SK-N-SH treated with all-trans-retinoic acid at 6 μM for 48 hours (cell line): Measurements from ENCODE around the gene MYO9B.

Source experiments
- ATAC-seq: fragments of 200-7000 bp; cut with Tn5 transposase; 3 replicates; pipeline ENCODE4 v1.9.1; 2020; ENCODE audit warnings: mild to moderate bottlenecking, moderate library complexity
- ARNTL ChIP-seq: fragments of 450-650 bp; formaldehyde crosslinking; IDR thresholded peaks from 2 replicates; pipeline ENCODE4 v1.5.0; 2020; ENCODE audit warnings: low read depth, mild to moderate bottlenecking, moderate library complexity, borderline replicate concordance
- BACH2 ChIP-seq: fragments of 250-450 bp; sonication (Bioruptor Pico); IDR thresholded peaks from 2 replicates; pipeline ENCODE4 v1.9.0; 2021; ENCODE audit warnings: mild to moderate bottlenecking, borderline replicate concordance
- CREB5 ChIP-seq: fragments of 250-450 bp; sonication (Bioruptor Pico); IDR thresholded peaks from 2 replicates; pipeline ENCODE4 v1.5.1; 2020; ENCODE audit warnings: low read depth, mild to moderate bottlenecking, moderate library complexity
- CSRNP3 ChIP-seq: fragments of 250-450 bp; sonication (Bioruptor Pico); IDR thresholded peaks from 2 replicates; pipeline ENCODE4 v1.5.1; 2021; ENCODE audit warnings: mild to moderate bottlenecking, moderate library complexity
- ESRRG ChIP-seq: fragments of 250-450 bp; sonication (Bioruptor Pico); IDR thresholded peaks from 2 replicates; pipeline ENCODE4 v1.6.1; 2021; ENCODE audit warnings: mild to moderate bottlenecking
- GLIS3 ChIP-seq: fragments of 250-450 bp; sonication (Bioruptor Pico); IDR thresholded peaks from 2 replicates; pipeline ENCODE4 v1.5.0; 2020; ENCODE audit warnings: mild to moderate bottlenecking, moderate library complexity
- ISL1 ChIP-seq: fragments of 250-450 bp; sonication (Bioruptor Pico); IDR thresholded peaks from 2 replicates; pipeline ENCODE4 v2.1.2; 2022; ENCODE audit warnings: mild to moderate bottlenecking, moderate library complexity
- OSR1 ChIP-seq: fragments of 250-450 bp; sonication (Bioruptor Pico); IDR thresholded peaks from 2 replicates; pipeline ENCODE4 v1.8.0; 2022; ENCODE audit warnings: moderate library complexity, mild to moderate bottlenecking, inconsistent platforms
- PPARA ChIP-seq: fragments of 250-450 bp; sonication (Bioruptor Pico); IDR thresholded peaks from 2 replicates; pipeline ENCODE4 v1.5.0; 2020; ENCODE audit warnings: mild to moderate bottlenecking, borderline replicate concordance
- SNAI2 ChIP-seq: fragments of 250-450 bp; sonication (Bioruptor Pico); IDR thresholded peaks from 2 replicates; pipeline ENCODE4 v1.5.0; 2020; ENCODE audit warnings: mild to moderate bottlenecking, moderate library complexity
- TCF4 ChIP-seq: fragments of 250-450 bp; sonication (Bioruptor Pico); IDR thresholded peaks from 2 replicates; pipeline ENCODE4 v1.8.0; 2021; ENCODE audit warnings: mild to moderate bottlenecking, moderate library complexity, borderline replicate concordance
- TOX ChIP-seq: fragments of 250-450 bp; sonication (Bioruptor Pico); IDR thresholded peaks from 2 replicates; pipeline ENCODE4 v1.8.0; 2021; ENCODE audit warnings: mild to moderate bottlenecking, moderate library complexity, borderline replicate concordance
- ZC3H10 ChIP-seq: fragments of 250-450 bp; sonication (Bioruptor Pico); IDR thresholded peaks from 2 replicates; pipeline ENCODE4 v1.5.1; 2021; ENCODE audit warnings: mild to moderate bottlenecking, moderate library complexity
- ZFP30 ChIP-seq: fragments of 450-650 bp; formaldehyde crosslinking; IDR thresholded peaks from 2 replicates; pipeline ENCODE4 v1.5.0; 2022; ENCODE audit warnings: mild to moderate bottlenecking, moderate library complexity
- ZNF565 ChIP-seq: fragments of 450-650 bp; formaldehyde crosslinking; conservative IDR thresholded peaks from 2 replicates; pipeline ENCODE4 v1.5.0; 2020; ENCODE audit warnings: low read depth, mild to moderate bottlenecking, moderate library complexity
- ZNF70 ChIP-seq: fragments of 450-650 bp; formaldehyde crosslinking; IDR thresholded peaks from 2 replicates; pipeline ENCODE4 v1.5.0; 2020; ENCODE audit warnings: mild to moderate bottlenecking, moderate library complexity
- ZNF8 ChIP-seq: fragments of 450-650 bp; formaldehyde crosslinking; IDR thresholded peaks from 2 replicates; pipeline ENCODE4 v1.5.0; 2020; ENCODE audit warnings: mild to moderate bottlenecking, moderate library complexity
- TF ChIP-seq, protein P1 (sequence below): fragments of 250-450 bp; sonication (Bioruptor Pico); IDR thresholded peaks from 2 replicates; pipeline ENCODE4 v1.5.0; 2020; ENCODE audit warnings: mild to moderate bottlenecking, moderate library complexity
- TF ChIP-seq, protein P2 (sequence below): fragments of 250-450 bp; sonication (Bioruptor Pico); IDR thresholded peaks from 2 replicates; pipeline ENCODE4 v1.8.0; 2020; ENCODE audit warnings: mild to moderate bottlenecking, moderate library complexity, borderline replicate concordance

MYO9B gene

DNA sequence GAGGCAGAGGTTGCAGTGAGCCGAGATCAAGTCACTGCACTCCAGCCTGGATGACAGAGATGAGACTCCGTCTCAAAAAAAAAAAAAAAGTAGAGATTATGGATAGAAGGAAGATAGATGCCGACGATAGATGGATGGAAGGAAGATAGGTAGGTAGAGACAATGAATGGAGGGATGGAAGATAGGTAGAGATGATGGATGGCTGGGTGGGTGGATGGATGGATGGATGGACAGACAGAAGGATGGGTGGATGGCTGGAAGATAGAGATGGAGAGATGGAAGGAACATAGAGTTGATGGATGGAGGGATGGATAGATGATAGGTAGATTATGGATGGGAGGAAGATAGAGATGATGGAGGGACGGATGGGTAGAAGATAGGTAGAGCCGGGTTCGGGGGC lies 121.0 kb downstream of the MYO9B start:
- no peak for ATAC-seq
- no peak for TF ChIP-seq CSRNP3 (CRISPR knock-in tag)

- no peak for ATAC-seq
Observed at GRCh38 chr19:17197666-17198065, 122.1 kb downstream of the MYO9B start.

DNA sequence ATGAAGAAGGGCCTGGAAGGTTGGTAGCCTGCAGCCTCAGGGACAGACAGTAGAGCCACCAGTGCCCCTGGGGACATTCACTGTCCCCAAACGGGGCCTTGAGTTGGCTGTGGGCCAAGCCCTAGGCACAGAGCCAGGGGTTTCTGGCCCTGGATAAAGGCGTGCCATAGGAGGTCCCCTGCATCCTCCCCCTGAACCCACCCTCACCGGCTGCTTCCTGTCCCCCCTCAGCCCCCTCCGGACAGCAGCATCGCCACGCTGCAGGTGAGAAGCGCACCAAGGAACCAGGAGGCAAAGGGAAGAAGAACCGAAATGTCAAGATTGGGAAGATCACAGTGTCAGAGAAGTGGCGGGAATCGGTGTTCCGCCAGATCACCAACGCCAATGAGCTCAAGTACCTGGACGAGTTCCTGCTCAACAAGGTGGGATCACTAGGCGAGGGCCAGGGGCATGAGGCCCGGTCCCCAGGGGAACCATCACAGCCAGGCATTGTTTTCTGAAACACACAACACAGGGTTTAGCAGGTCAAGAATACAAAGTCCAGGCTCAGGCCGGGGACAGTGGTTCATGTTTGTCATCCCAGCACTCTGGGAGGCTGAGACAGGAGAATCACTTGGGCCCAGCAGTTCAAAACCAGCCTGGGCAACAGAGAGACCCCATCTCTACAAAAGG lies 125.0 kb downstream of the MYO9B start:
- ATAC-seq: no peak
- TF ChIP-seq OSR1 (CRISPR knock-in tag) (no peak), PPARA (no peak), TCF4 (CRISPR knock-in tag) (no peak), ZNF70 (CRISPR knock-in tag) (no peak), ZNF8 (CRISPR knock-in tag) (no peak), ESRRG (CRISPR knock-in tag) (no peak), ARNTL (CRISPR knock-in tag) (no peak), ZFP30 (no peak), SNAI2 (CRISPR knock-in tag) (no peak), ZC3H10 (CRISPR knock-in tag) (no peak), CSRNP3 (CRISPR knock-in tag) (no peak), ZNF565 (no peak), CREB5 (CRISPR knock-in tag) (no peak)

More at GRCh38 chr19:17197666-17198065, 122.1 kb downstream of the MYO9B start:
- TF ChIP-seq CSRNP3 (CRISPR knock-in tag): no peak
- TF ChIP-seq SNAI2 (CRISPR knock-in tag): no peak
- TF ChIP-seq ESRRG (CRISPR knock-in tag): no peak
- no peak for TF ChIP-seq ZNF70 (CRISPR knock-in tag)
- no peak for TF ChIP-seq BACH2 (CRISPR knock-in tag)
- no peak for TF ChIP-seq ZFP30
- TF ChIP-seq GLIS3: no peak
- no peak for TF ChIP-seq CREB5 (CRISPR knock-in tag)
- TF ChIP-seq PPARA: no peak
- TF ChIP-seq, protein P1, sequence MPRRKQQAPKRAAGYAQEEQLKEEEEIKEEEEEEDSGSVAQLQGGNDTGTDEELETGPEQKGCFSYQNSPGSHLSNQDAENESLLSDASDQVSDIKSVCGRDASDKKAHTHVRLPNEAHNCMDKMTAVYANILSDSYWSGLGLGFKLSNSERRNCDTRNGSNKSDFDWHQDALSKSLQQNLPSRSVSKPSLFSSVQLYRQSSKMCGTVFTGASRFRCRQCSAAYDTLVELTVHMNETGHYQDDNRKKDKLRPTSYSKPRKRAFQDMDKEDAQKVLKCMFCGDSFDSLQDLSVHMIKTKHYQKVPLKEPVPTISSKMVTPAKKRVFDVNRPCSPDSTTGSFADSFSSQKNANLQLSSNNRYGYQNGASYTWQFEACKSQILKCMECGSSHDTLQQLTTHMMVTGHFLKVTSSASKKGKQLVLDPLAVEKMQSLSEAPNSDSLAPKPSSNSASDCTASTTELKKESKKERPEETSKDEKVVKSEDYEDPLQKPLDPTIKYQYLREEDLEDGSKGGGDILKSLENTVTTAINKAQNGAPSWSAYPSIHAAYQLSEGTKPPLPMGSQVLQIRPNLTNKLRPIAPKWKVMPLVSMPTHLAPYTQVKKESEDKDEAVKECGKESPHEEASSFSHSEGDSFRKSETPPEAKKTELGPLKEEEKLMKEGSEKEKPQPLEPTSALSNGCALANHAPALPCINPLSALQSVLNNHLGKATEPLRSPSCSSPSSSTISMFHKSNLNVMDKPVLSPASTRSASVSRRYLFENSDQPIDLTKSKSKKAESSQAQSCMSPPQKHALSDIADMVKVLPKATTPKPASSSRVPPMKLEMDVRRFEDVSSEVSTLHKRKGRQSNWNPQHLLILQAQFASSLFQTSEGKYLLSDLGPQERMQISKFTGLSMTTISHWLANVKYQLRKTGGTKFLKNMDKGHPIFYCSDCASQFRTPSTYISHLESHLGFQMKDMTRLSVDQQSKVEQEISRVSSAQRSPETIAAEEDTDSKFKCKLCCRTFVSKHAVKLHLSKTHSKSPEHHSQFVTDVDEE (CRISPR knock-in tag): no peak
- no peak for TF ChIP-seq TOX (CRISPR knock-in tag)
- no peak for TF ChIP-seq ZC3H10 (CRISPR knock-in tag)
- TF ChIP-seq ISL1 (CRISPR knock-in tag): no peak
- TF ChIP-seq, protein P2, sequence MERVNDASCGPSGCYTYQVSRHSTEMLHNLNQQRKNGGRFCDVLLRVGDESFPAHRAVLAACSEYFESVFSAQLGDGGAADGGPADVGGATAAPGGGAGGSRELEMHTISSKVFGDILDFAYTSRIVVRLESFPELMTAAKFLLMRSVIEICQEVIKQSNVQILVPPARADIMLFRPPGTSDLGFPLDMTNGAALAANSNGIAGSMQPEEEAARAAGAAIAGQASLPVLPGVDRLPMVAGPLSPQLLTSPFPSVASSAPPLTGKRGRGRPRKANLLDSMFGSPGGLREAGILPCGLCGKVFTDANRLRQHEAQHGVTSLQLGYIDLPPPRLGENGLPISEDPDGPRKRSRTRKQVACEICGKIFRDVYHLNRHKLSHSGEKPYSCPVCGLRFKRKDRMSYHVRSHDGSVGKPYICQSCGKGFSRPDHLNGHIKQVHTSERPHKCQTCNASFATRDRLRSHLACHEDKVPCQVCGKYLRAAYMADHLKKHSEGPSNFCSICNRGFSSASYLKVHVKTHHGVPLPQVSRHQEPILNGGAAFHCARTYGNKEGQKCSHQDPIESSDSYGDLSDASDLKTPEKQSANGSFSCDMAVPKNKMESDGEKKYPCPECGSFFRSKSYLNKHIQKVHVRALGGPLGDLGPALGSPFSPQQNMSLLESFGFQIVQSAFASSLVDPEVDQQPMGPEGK (CRISPR knock-in tag): no peak
